Esophagus muscularis mucosa (tissue), 4 donors: ENCODE measurements around the gene CAPG. TPM values are rescaled to one million over a fixed set of nuclear protein-coding genes. Genes with fewer than 3 reads are reported as not detected.

Source experiments
- DNase-seq: peaks from one replicate; pipeline ENCODE4 v3.0.0-alpha.2; 2017; ENCODE audit errors: extremely low spot score
- H3K27ac ChIP-seq, 4 donors: fragments of 200-600 bp; sonication (generic); replicated peaks in 1 of 4; 1 replicate in 3 of 4; 2 replicates in 1 of 4; pipeline ENCODE4 v1.5.1; 2016 to 2019; ENCODE audit warnings: mild to moderate bottlenecking in 1 of 4
- H3K27me3 ChIP-seq, 4 donors: fragments of 200-600 bp; sonication (generic); one replicate each; pipeline versions ENCODE4 v1.5.1 to v1.6.0; 2016 to 2019
- H3K36me3 ChIP-seq, 4 donors: fragments of 200-600 bp; sonication (generic); one replicate each; pipeline ENCODE4 v1.5.1; 2016 to 2019
- H3K4me1 ChIP-seq, 4 donors: fragments of 200-600 bp; sonication (generic); one replicate each; pipeline ENCODE4 v1.5.1; 2016 to 2019
- H3K4me3 ChIP-seq, 4 donors: fragments of 200-600 bp; sonication (generic); 1 replicate in 2 of 4; 2 replicates in 2 of 4; pipeline ENCODE4 v1.5.1; 2016 to 2019; ENCODE audit warnings: mild to moderate bottlenecking in 4 of 4, moderate library complexity in 1 of 4
- H3K9me3 ChIP-seq, 4 donors: fragments of 200-600 bp; sonication (generic); 1 replicate in 3 of 4; 2 replicates in 1 of 4; pipeline ENCODE4 v1.5.1; 2016 to 2019
- CTCF ChIP-seq, 3 experiments: fragments of 200-600 bp in 2 of 3; fragments of 450-650 bp in 1 of 3; sonication (generic) in 2 of 3; IDR thresholded peaks; one replicate each; pipeline ENCODE4 v1.5.1; 2017 to 2019; ENCODE audit warnings: antibody characterized with exemption in 3 of 3, mild to moderate bottlenecking in 2 of 3, moderate library complexity in 1 of 3
- EP300 ChIP-seq: sonication (generic); formaldehyde crosslinking; IDR thresholded peaks from one replicate; pipeline ENCODE4 v1.6.1; 2017; ENCODE audit warnings: antibody characterized with exemption
- POLR2A ChIP-seq: fragments of 450-650 bp; IDR thresholded peaks from one replicate; pipeline ENCODE4 v1.6.1; 2017; ENCODE audit warnings: antibody characterized with exemption, moderate library complexity, mild to moderate bottlenecking, low read depth
- POLR2AphosphoS5 ChIP-seq, 2 donors: sonication (generic); formaldehyde crosslinking; IDR thresholded peaks; one replicate each; pipeline ENCODE4 v1.6.1; 2017; ENCODE audit warnings: antibody characterized with exemption in 2 of 2
- WGBS: methylation state at CpG from one replicate; pipeline ENCODE4 v1.1.5; 2018; 5-methylcytosine and 5-hydroxymethylcytosine counted together
- intact Hi-C: fragments of 100-400 bp; cut with DNase I; formaldehyde crosslinking; loops from one replicate; pipeline ENCODE4 v1.15.1; 2023
- total RNA-seq, 4 donors: library from RNA; depleted of rRNA; stranded (reverse); fragments of >200 nt; gene quantifications; one replicate each; pipeline versions ENCODE4 v1.1.0 to v1.2.1, GENCODE V29; 2016

CAPG gene
- total RNA-seq, 4 donors from 2014 or later: 22.8 to 73.6 (median 30.8) TPM

GRCh38 chr2:85448461-85449213 lies 38.5 kb upstream of the CAPG start:
- Histone ChIP-seq H3K27me3 (no peaks in the 10 kb centered on the region), H3K4me1 (peaks cover 8 to 20% (median 18%) of the 10 kb centered on the region in 4 donors), H3K27ac (no peak overlapping the region), H3K36me3 (no peaks in the 10 kb centered on the region), H3K9me3 (no peaks in the 10 kb centered on the region), H3K4me3 (no peak overlapping the region)
- DNase-seq: no peak
- TF ChIP-seq POLR2A: no peak
- TF ChIP-seq CTCF (IDR thresholded peaks at IDR 0.05): no peak
- TF ChIP-seq POLR2AphosphoS5 (IDR thresholded peaks at IDR 0.05): no peak
- TF ChIP-seq EP300: no peak
- intact Hi-C loops: no loop called here
- WGBS: 91% methylated on average over 8 of the region's 8 CpGs

- TF ChIP-seq CTCF (IDR thresholded peaks at IDR 0.05) (no peak), POLR2A (no peak), POLR2AphosphoS5 (IDR thresholded peaks at IDR 0.05) (no peak), EP300 (no peak)
- intact Hi-C loops: no loop called here
- 70% methylated on average over 8 of the region's 8 CpGs for WGBS
- no peaks in the 10 kb centered on the region for H3K27me3 ChIP-seq
- H3K27ac ChIP-seq: no peak overlapping the region
- H3K4me3 ChIP-seq: no peak overlapping the region
- H3K36me3 ChIP-seq: no peaks in the 10 kb centered on the region
- DNase-seq: no peak
- H3K4me1 ChIP-seq: peaks cover 8 to 20% (median 18%) of the 10 kb centered on the region in 4 donors
- no peaks in the 10 kb centered on the region for H3K9me3 ChIP-seq
Observed at GRCh38 chr2:85447222-85447585, 37.0 kb upstream of the CAPG start.

GRCh38 chr2:85446296-85447221 lies 36.4 kb upstream of the CAPG start:
- peak overlapping the region; percentile 65 to 78 (median 69) for H3K27ac ChIP-seq
- intact Hi-C loops: no loop called here
- H3K9me3 ChIP-seq: no peaks in the 10 kb centered on the region
- no peaks in the 10 kb centered on the region for H3K27me3 ChIP-seq
- no peak for TF ChIP-seq POLR2A
- no peak for TF ChIP-seq POLR2AphosphoS5 (IDR thresholded peaks at IDR 0.05)
- TF ChIP-seq EP300: no peak
- no peak for TF ChIP-seq CTCF (IDR thresholded peaks at IDR 0.05)
- peaks cover 8 to 20% (median 18%) of the 10 kb centered on the region in 4 donors for H3K4me1 ChIP-seq
- H3K4me3 ChIP-seq: no peak overlapping the region
- H3K36me3 ChIP-seq: no peaks in the 10 kb centered on the region
- no peak for DNase-seq
- WGBS: 79% methylated on average over 7 of the region's 14 CpGs

GRCh38 chr2:85445316-85446295 lies 35.4 kb upstream of the CAPG start:
- H3K4me3 ChIP-seq: no peak overlapping the region
- intact Hi-C loops: no loop called here
- TF ChIP-seq POLR2AphosphoS5 (IDR thresholded peaks at IDR 0.05): peak; percentile 28 to 31
- no peak for TF ChIP-seq CTCF (IDR thresholded peaks at IDR 0.05)
- no peak for DNase-seq
- H3K27me3 ChIP-seq: no peaks in the 10 kb centered on the region
- 91% methylated on average over 5 of the region's 5 CpGs for WGBS
- peaks cover 8 to 20% (median 18%) of the 10 kb centered on the region in 4 donors for H3K4me1 ChIP-seq
- peak overlapping the region; percentile 65 to 78 (median 69) for H3K27ac ChIP-seq
- no peaks in the 10 kb centered on the region for H3K36me3 ChIP-seq
- no peaks in the 10 kb centered on the region for H3K9me3 ChIP-seq
